ENCODE data around the gene RPS6KA2.
"Not testable (repeated sequence)": the region's sequence is repeated elsewhere in the genome, so short reads cannot be mapped to it uniquely, and the experiment has no call there.

The RPS6KA2 gene

DNA sequence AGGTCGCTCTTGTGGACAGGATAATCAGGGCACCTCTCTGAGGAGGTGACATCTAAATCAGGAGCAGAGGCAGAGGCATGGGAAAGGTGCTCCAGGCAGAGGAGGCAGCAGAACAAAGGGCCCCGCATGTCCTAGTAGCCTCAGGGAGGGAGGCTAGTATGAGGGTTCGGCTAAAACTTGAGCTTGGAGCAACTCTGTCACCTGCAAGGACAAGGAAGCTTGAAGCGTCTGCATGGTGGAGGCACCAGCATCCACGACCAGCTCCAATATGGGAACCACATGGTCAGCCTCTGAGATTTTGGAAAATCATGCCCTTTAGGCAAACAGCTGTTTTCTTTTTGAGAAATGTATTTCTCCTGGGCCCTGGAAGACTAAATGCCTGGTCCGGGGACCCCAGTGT, 231.3 kb downstream of the RPS6KA2 start:
- DNase-seq (ENCODE audit: low spot score), result no peak

DNA sequence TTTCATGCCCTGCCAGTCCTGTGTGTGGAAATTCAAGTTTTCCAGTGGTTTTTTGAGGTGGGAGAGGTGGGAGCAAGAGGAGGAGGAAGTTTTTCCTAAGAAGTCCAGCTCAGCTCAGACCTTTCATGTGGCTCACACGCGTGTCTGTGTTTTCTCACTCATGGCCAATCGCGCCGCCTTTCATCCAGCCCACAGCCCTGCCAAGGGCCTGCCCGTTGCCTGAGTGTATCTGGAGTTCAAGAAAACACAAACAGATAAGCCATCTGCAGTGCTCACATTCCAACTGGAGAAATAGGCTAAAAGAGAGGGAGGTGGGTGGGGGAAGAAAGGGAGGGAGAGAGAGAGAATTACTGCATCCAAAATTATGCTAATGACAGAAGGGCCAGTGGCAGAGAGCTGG, 231.7 kb downstream of the RPS6KA2 start:
- no peak for DNase-seq (ENCODE audit: low spot score)

DNA sequence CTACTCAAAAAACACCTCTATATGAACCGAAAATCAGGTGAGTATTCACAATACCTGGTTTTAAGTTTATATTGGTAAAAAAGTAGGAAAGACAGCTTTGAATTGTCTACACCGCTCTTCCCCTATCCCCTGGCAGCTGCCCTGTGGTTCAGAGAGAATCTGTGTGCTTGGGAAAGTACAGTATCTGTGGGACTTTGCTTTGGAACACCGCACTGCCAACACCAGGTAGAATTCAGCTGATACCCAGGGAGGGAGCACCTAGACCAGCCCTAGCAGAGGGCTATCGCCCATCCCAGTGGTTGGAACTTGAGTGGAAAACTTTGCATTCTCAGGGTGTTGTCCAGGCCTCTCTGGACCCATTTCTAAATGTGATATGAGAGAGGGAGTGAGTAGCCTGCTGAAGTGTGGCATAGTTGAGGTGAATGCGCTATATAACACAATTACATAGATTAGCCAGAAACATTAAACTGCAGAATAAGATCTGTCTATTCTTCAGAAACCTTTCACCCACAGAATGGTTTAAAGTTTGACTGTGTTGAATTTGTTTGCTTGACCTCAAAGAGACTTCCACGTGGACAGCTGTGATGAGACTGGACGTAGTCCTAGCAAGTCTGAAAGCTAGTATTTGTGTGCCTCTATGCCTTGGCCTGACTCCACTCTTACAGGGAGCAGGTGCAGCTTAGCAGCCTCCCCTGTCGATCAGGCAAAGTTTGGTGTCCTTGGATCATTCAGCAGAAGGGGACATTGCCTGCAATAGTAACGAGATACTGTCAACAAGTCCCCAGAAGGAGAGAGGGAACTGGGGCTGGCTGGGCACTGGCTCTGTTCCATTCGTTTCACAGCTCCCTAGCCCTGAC, 232.8 kb downstream of the RPS6KA2 start:
- DNase-seq (ENCODE audit: low spot score), result no peak

DNA sequence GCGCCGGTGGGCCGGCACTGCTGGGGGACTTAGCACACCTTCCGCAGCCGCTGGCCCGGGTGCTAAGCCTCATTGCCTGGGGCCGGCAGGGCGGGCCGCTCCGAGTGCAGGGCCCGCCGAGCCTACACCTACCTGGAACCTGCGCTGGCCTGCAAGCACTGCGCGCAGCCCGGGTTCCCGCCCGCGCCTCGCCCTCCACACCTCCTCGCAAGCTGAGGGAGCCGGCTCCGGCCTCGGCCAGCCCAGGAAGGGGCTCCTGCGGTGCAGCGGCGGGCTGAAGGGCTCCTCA, 233.6 kb downstream of the RPS6KA2 start:
- no peak for DNase-seq (ENCODE audit: low spot score)

DNA sequence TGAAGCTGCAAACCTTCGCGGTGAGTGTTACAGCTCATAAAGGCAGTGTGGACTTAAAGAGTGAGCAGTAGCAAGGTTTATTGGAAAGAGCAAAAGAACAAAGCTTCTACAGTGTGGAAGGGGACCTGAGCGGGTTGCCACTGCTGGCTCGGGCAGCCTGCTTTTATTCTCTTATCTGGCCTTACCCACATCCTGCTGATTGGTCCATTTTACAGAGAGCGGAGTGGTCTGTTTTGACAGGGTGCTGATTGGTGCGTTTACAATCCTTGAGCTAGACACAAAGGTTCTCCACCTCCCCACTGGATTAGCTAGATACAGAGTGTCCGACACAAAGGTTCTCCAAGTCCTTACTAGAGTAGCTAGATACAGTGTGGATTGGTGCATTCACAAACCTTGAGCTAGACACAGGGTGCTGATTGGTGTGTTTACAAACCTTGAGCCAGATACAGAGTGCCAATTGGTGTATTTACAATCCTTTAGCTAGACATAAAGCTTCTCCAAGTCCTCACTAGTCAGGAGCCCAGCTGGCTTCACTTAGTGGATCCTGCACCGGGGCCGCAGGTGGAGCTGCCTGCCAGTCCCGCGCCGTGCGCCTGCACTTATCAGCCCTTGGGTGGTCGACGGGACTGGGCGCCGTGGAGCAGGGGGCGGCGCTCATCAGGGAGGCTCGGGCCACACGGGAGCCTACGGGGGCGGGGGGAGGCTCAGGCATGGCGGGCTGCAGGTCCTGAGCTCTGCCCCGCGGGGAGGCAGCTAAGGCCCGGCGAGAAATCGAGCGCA, 234.1 kb downstream of the RPS6KA2 start:
- not testable (repeated sequence) for DNase-seq (ENCODE audit: low spot score)

DNA sequence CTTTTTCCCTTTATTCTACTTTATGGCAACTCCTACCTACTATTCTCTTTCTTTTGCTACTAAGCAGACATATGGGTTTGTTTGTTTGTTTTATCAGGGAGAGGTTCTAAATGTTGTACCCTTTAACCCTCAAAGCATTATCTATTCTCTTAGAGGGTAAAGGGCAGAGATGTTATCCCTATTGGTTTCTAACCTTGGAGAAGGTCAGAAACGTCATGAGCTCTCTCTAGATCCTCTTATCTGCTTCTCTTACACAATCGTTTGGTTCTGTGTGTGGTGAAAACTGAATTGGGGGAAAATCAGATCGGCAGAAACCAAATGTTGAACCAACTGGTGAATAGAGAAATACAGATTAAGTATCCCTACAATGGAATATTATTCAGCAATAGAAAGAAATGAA, 237.9 kb downstream of the RPS6KA2 start:
- DNase-seq (ENCODE audit: low spot score), result no peak

DNA sequence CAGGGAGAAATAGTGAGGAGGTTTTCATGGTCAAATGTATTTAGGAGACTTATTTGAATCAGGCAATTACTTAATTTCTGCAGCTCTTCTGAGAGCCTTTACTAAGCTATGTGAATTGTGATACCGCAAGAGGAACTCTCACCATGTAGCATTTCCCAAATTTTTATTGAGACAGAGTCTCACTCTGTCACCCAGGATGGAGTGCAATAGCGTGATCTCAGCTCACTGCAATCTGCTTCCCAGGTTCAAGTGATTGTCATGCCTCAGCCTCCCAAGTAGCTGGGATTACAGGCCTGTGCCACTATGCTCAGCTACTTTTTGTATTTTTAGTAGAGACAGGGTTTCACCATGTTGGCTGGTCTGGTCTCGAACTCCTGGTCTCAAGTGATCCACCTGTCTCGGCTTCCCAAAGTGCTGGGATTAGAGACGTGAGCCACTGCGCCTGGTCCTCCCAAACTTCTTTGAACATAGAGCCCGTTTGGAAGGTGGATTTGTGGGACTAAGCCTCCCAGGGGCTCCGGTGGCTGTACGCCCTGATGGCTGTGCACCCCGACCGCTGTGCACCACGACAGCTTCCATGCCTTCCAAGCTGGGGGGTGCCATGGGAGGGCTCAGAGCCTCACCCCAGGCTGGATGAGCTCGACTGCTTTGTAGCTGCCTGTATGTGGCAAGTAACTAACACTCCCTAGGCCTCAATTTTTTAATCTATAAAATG, 238.6 kb downstream of the RPS6KA2 start:
- DNase-seq (ENCODE audit: low spot score), result no peak

DNA sequence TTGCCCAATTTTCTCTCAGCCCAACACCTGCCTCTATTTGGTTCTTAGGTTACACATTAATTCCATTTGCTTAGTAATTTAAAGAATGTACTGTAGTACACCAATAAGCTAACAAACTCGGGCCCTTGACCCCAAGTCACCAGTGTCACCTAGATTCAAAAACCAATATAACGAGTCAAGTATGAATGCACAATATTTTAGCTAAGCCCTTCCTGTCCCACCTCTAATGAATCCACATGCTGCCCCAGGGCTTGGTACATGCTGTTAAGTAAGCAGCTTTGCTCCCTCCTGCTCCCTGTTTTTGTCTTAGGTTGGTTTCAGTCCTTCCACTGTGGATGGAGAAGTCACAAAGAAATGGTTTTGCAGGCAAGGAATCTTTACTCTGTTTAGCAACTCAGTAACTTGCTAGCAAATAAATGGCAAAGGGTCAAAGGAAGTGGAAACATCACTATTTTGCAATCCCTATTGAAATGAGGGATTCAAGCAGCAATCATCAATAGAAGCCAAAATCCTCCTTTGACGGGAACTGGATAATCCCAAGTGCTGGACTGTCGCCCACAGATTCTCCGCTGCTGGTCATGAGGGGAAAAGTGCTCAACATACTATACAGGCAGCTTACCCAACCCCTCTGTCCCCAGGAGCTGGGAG, 239.3 kb downstream of the RPS6KA2 start:
- no peak for DNase-seq (ENCODE audit: low spot score)

DNA sequence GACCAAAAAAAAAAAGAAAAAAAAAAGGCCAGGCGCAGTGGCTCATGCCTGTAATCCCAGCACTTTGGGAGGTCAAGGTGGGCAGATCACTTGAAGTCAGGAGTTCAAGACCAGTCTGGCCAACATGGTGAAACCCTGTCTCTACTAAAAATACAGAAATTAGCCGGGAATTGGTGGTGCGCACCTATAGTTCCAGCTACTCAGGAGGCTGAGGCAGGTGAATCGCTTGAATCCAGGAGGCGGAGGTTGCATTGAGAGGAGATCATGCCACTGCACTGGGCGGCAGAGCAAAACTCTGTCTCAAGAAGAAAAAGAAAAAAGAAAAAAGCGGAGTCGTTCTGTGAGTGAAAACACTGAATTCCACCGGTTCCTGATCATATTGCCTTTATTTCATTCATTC, 240.0 kb downstream of the RPS6KA2 start:
- DNase-seq (ENCODE audit: low spot score), result not testable (repeated sequence)

DNA sequence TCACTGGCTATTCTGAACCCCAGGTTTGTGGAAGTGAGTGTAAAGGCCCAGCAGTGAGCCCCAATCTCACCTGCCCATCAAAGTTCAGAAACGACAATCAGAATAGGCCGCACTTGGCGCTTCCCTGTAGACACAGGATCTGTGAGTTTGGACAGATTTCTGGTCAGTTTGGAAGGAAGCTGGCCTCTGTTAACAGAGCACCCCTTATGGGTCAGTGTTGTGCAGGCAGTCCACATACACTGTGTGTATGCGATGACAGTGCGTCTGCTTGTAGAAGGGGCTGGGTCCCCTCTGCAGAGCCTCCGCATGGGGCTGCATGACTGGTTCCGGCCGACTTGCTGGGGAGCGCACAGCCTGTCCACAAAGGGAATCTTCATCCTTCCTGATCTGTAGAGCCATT, 240.9 kb downstream of the RPS6KA2 start:
- DNase-seq (ENCODE audit: low spot score), result no peak

DNA sequence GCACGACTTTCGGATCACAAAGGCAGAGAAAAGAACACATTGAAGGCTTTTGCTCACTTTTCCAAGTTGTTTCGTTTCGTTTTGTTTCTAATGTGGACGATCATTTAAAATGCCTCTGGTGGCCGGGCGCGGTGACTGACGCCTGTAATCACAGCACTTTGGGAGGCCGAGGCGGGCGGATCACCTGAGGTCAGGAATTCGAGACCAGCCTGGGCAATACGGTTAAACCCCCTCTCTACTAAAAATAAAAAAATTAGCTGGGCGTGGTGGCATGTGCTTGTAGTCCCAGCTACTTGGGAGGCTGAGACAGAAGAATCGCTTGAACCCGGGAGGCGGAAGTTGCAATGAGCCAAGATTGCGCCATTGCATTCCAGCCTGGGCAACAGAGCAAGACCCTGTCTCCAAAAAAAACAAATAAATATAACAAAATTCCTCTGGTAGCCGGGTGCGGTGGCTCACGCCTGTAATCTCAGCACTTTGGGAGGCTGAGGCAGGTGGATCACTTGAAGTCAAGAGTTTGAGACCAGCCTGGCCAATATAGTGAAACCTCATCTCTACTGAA, 243.2 kb downstream of the RPS6KA2 start:
- not testable (repeated sequence) for DNase-seq (ENCODE audit: low spot score)

DNA sequence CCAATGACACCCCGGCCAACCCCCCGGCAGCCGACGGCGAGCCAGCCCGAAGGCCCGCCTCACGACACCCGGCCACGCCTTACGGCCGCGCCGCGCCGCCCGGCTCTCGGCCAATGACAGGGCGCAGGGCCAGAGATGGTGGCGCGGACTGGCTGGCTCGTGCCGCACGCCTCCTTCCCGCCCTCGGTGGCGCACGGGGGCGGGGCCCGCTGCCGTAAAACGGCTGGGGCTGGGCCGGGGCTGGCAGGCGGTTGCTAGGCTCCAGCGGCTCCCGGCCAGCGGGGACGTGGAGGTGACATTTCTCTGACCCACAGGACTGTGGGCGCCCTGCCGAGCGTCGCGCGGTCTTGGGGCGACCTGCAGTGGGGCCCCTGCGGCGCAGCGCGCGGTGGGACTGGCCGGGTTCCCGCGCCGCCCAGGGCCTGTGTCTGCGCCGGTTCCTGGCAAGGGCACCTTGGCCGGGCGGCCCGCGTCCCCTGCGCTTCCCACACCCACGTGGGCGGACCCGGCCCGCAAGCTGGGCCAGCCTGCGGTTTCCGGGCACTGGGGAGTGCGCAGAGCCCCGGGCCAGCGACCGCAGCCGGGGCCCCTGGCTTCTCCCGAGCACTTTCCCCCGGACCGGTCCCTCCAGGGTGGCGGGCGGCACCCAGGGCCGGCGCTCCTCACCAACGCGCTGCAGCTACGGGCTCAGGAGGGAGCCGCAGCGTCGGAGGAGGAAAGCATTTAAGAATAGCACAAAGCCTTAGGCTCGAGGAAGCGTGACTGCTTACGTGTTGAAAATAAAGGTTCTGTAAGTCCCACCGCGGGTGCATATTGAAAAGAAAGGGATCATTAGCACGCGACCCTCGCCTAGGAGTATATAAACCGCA, 243.9 kb downstream of the RPS6KA2 start, which contains the start of gene MPC1:
MPC1 (minus strand) TSS at position 8 of the 869 bp plus-strand sequence. CDS start 64 bp downstream, outside the sequence.
- peak; percentile 92 for DNase-seq (ENCODE audit: low spot score)

DNA sequence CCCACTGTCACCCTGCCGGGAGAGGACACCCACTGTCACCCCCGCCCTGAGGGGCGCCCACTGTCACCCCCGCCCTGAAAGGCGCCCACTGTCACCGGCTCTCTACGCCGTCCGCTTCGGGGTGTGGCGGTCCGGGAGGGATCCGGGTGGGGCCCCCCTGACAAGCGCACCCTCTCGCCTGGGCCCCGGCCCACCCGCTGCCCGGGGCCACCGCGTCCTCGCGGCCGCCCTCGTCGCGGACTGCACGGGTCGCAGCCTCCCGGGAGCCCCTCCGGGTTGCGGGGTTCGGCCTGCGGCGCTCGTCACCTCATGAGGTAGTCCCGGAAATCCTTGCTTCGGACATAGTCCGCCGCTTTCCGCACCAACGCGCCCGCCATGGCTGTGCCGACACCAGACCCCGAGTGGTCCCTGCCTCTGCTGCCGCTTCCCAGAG, 244.5 kb downstream of the RPS6KA2 start:
- DNase-seq (ENCODE audit: low spot score), result no peak

DNA sequence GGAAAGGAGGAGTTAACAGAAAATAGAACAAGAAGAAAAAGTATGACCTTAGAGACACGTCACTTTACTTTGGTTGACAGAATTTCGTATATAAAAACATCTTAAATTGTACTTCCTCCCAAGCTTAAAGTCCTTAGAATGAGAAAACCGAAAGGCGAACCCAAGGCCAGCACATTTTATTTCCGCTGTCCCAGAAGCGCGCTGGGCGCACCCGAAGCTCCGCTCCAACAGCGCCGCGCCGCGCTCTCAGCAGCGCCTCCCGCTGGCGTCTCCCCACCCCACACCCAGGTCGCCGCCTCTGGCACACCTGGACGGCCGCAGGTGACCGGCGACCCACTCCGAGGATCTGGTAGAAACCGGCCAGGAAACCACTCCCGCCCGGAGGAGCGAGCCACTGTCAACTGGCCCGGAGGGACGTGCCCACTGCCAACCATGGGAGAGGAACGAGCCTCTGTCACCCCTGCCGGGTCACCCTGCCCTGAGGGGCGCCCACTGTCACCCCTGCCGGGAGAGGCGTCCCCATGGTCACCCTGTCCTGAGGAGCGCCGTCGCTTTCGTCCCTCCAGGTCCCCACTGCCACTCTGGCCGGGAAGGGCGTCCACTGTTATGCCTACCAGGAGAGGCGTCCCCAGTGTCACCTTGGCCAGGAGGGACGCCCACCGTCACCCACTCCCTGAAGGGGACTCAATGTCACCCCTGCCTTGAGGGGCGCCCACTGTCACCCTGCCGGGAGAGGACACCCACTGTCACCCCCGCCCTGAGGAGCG, 245.1 kb downstream of the RPS6KA2 start:
- peak; percentile 56 for DNase-seq (ENCODE audit: low spot score)

DNA sequence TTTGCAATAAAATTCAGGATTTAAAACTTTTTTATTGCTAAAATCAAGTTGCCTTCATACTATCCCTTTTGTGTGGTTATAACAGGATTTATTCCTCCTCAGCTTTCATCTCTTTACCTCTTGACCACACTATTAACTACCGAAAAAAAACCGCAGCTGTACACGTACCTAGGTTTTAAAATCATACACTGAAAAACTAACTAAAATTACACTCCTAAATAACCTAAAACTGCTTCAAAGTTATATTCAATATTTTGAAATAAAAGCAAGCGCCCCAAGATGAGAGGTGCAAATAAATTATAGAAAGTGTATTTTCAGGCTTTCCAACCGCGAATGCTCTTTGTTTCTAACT, 245.7 kb downstream of the RPS6KA2 start:
- no peak for DNase-seq (ENCODE audit: low spot score)

DNA sequence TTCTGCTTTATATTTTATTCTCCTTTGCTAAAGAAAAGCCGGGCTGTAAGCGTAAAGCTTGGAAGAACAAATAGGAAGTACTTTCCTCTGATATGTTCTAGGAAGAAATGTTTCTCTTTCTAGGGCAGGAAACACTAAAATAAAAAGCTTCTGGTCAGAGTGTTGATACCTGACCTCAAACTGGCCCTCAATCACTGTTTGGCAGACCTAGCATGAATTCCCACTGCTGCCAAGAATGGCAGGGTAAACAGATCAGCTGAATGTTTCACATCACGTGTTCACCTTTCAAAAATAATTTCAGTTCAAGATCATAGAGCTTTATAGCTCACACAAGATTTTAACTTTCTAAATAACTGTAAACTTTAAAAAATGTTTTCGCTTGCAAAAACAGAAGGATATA, 247.3 kb downstream of the RPS6KA2 start:
- no peak for DNase-seq (ENCODE audit: low spot score)

DNA sequence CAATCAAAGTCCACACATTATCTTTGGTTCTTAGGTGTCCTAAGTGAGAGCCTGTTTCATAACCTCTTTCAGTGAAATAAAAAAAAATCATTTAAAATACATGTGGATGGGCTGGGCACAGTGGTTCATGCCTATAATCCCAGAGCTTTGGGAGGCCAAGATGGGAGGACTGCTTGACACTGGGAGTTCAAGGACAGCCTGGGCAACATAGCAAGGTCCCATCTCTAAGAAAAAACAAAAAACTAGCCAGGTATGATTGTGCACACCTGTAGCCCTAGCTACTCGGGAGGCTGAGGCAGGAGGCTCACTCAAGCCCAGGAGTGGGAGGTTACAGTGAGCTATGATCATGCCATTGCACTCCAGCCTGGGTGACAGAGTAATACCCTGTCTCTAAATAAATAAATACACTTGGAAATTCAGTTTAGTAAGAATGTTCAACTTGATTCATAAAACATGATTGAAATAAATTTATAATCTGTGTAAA, 247.9 kb downstream of the RPS6KA2 start:
- no peak for DNase-seq (ENCODE audit: low spot score)

DNA sequence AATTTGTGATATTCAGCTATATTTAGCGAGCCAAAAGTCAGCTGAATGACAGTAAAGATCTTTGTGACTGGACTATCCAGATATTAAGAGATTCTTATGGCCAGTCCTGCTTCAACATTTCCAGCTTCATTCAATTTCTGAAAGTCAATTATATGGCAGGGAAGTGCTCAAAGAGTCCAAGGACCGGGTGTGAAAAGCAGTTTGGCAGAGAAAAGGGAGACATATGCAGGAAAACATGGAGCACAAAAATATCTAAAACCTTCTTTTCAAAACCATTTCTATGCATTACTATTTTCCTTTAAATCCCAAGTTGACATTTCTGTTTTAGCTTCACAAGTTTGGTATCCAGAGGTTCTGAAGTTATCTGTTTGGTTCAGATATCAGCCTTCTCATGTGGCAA, 249.3 kb downstream of the RPS6KA2 start:
- no peak for DNase-seq (ENCODE audit: low spot score)

DNA sequence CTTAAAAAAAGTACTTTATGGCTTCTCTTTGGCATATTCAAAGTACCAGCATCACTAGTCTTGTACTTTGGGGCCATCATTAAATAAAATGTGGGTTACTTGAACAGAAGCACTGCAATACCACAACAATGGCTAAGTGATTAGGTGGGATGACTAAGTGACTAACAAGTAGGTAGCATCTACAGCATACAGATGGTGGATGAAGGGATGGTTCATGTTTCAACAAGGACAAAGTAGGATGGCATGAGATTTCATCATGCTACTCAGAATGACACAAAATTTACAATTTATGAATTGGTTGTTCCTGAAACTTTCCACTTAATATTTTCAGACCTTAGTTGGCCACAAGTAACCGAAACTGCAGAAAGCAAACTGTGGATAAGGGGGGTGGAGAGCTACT, 252.0 kb downstream of the RPS6KA2 start:
- no peak for DNase-seq (ENCODE audit: low spot score)

DNA sequence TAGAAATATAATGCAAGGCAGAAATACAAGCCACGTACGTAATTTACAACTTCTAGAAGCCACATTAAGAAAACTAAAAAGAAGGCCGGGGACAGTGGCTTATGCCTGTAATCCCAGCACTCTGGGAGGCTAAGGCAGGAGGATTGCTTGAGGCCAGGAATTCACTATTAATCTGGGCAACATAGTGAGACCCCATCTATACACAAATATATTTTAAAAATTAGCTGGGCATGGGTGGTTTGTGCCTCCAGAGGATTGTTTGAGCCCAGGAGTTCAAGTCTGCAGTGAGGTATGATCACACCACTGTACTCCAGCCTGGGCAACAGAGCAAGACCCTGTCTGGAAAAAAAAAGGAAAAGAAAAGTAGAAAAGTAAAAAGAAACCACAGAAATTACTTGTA, 256.6 kb downstream of the RPS6KA2 start:
- no peak for DNase-seq (ENCODE audit: low spot score)

Measured in pons (tissue), 1 donor.